COLO829 (cell line): ENCODE measurements around the gene ROBO2.

Experiments used
- DNase-seq: peaks from one replicate; pipeline ENCODE4 v3.0.0; 2012; ENCODE audit warnings: low spot score

The ROBO2 gene

GRCh38 chr3:77489216-77489615 lies 449.3 kb downstream of the ROBO2 start:
- no peak for DNase-seq

GRCh38 chr3:77491961-77492360 lies 452.1 kb downstream of the ROBO2 start:
- no peak for DNase-seq

- DNase-seq: no peak
These were observed 460.8 kb downstream of the ROBO2 start for GRCh38 chr3:77500721-77501120.

- peak; percentile 7 for DNase-seq
These were observed 466.5 kb downstream of the ROBO2 start for GRCh38 chr3:77506384-77506783.

GRCh38 chr3:77513542-77513941 lies 473.6 kb downstream of the ROBO2 start:
- no peak for DNase-seq

GRCh38 chr3:77514766-77515165 lies 474.9 kb downstream of the ROBO2 start:
- DNase-seq: no peak

- DNase-seq: no peak
These were observed 484.6 kb downstream of the ROBO2 start for GRCh38 chr3:77524463-77524862.

GRCh38 chr3:77524946-77525682 lies 485.2 kb downstream of the ROBO2 start:
- DNase-seq: no peak

- DNase-seq: no peak
These were observed 486.7 kb downstream of the ROBO2 start for GRCh38 chr3:77526573-77527113.

- no peak for DNase-seq
These were observed 489.6 kb downstream of the ROBO2 start for GRCh38 chr3:77529522-77529921.

GRCh38 chr3:77530870-77531269 lies 491.0 kb downstream of the ROBO2 start:
- DNase-seq: no peak

- no peak for DNase-seq
These were observed 495.2 kb downstream of the ROBO2 start for GRCh38 chr3:77535116-77535515.

GRCh38 chr3:77536038-77536775 lies 496.3 kb downstream of the ROBO2 start:
- no peak for DNase-seq

- no peak for DNase-seq
These were observed 499.1 kb downstream of the ROBO2 start for GRCh38 chr3:77539014-77539413.

- DNase-seq: no peak
These were observed 499.8 kb downstream of the ROBO2 start for GRCh38 chr3:77539677-77540076.

- DNase-seq: no peak
These were observed 501.5 kb downstream of the ROBO2 start for GRCh38 chr3:77541203-77541922.

- no peak for DNase-seq
These were observed 506.3 kb downstream of the ROBO2 start for GRCh38 chr3:77546246-77546645.

- DNase-seq: no peak
These were observed 509.1 kb downstream of the ROBO2 start for GRCh38 chr3:77549034-77549433.

GRCh38 chr3:77553240-77553639 lies 513.3 kb downstream of the ROBO2 start:
- no peak for DNase-seq

GRCh38 chr3:77562089-77562488 lies 522.2 kb downstream of the ROBO2 start:
- no peak for DNase-seq

- no peak for DNase-seq
These were observed 523.1 kb downstream of the ROBO2 start for GRCh38 chr3:77563012-77563411.

- DNase-seq: no peak
These were observed 526.2 kb downstream of the ROBO2 start for GRCh38 chr3:77566055-77566454.
